CD4-positive, alpha-beta T cell treated with Interleukin-15 for 1 hour (primary cell): ENCODE measurements around the gene PCDHB1.
"Not testable (repeated sequence)": the region's sequence is repeated elsewhere in the genome, so short reads cannot be mapped to it uniquely, and the experiment has no call there.

Experiments used
- DNase-seq: peaks from one replicate; pipeline ENCODE4 v3.0.0-alpha.2; 2020

PCDHB1 gene

DNA sequence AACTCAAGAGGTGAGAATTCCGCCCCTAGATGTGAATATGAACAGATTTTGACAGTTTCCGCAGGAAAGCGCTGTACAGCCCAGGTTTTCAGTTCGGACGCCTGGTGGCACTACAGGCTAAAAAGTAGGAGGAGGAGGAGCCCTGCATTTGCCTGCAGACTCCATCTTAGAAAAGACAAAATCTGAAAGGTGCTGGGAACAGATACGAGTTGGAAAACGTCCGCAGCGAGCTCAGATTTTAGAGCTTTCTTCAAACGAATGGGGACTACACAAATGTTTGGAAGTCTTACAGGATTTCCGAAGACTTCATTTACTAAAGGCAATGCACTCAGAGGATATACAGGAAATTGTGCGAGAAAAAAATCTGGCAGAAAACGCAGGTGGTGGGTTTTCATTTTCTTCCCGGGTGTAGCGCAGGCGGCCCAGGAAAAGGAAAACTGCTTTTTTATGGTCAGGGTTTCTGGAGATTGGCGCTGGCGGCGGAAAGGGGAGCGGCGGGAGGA is 33.4 kb downstream of the PCDHB1 start:
- DNase-seq: peak; percentile 21

GRCh38 chr5:141094481-141095262 is 43.5 kb downstream of the PCDHB1 start, which contains the start of gene PCDHB2:
TSS of gene PCDHB2 (plus strand) at chr5:141094615. CDS start at chr5:141094791, 176 bp downstream.
- no peak for DNase-seq

DNA sequence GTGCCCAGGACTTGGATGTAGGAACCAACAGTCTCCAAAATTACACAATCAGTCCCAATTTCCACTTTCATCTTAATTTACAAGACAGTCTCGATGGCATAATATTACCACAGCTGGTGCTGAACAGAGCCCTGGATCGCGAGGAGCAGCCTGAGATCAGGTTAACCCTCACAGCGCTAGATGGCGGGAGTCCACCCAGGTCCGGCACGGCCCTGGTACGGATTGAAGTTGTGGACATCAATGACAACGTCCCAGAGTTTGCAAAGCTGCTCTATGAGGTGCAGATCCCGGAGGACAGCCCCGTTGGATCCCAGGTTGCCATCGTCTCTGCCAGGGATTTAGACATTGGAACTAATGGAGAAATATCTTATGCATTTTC is 44.1 kb downstream of the PCDHB1 start:
- no peak for DNase-seq

DNA sequence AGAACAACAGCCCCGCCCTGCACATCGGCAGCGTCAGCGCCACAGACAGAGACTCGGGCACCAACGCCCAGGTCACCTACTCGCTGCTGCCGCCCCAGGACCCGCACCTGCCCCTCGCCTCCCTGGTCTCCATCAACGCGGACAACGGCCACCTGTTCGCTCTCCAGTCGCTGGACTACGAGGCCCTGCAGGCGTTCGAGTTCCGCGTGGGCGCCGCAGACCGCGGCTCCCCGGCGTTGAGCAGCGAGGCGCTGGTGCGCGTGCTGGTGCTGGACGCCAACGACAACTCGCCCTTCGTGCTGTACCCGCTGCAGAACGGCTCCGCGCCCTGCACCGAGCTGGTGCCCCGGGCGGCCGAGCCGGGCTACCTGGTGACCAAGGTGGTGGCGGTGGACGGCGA is 45.0 kb downstream of the PCDHB1 start:
- DNase-seq: not testable (repeated sequence)

DNA sequence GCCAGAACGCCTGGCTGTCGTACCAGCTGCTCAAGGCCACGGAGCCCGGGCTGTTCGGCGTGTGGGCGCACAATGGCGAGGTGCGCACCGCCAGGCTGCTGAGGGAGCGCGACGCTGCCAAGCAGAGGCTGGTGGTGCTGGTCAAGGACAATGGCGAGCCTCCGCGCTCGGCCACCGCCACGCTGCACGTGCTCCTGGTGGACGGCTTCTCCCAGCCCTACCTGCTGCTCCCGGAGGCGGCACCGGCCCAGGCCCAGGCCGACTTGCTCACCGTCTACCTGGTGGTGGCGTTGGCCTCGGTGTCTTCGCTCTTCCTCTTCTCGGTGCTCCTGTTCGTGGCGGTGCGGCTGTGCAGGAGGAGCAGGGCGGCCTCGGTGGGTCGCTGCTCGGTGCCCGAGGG is 45.4 kb downstream of the PCDHB1 start:
- DNase-seq: not testable (repeated sequence)

DNA sequence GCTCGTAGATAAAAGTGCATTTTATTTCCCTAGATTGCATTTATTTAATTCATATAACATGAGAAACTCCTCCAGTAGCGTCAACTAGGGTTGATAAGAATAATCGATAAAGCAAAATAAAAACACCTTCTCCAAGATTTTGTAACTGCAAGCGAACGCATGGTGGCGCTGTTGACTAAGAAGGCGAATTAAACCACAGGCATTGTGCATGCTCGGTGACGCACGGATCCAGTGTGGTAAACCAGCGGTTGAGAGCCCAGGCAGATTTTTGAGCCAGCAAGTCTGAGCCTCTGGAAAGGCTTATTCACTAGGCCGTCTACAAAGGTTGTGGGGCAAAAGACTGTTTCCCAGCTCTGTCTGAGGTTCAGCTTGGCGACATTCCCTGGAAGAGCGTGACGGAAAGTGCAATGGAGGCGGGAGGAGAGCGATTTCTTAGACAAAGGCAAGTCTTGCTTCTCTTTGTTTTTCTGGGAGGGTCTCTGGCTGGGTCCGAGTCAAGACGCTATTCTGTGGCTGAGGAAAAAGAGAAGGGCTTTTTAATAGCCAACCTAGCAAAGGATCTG is 49.1 kb downstream of the PCDHB1 start, which contains the start of gene PCDHB3:
TSS of gene PCDHB3 (plus strand) at position 231 of the 563 bp plus-strand sequence. CDS start at position 408, 177 bp downstream.
- no peak for DNase-seq

DNA sequence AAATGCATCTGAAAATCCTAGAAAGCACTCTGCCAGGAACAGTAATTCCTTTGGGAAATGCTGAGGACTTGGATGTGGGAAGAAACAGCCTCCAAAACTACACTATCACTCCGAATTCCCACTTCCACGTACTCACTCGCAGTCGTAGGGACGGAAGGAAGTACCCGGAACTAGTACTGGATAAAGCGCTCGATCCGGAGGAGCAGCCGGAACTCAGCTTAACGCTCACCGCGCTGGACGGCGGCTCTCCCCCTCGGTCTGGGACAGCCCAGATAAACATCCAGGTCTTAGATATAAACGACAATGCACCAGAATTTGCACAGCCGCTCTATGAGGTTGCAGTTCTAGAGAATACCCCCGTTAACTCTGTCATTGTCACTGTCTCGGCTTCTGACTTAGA is 49.9 kb downstream of the PCDHB1 start:
- DNase-seq: no peak

DNA sequence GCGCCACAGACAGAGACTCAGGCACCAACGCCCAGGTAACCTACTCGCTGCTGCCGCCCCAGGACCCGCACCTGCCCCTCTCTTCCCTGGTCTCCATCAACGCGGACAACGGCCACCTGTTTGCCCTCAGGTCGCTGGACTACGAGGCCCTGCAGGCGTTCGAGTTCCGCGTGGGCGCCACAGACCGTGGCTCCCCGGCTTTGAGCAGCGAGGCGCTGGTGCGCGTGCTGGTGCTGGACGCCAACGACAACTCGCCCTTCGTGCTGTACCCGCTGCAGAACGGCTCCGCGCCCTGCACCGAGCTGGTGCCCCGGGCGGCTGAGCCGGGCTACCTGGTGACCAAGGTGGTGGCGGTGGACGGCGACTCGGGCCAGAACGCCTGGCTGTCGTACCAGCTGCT is 50.9 kb downstream of the PCDHB1 start:
- DNase-seq: not testable (repeated sequence)

- not testable (repeated sequence) for DNase-seq
These were observed 51.3 kb downstream of the PCDHB1 start for GRCh38 chr5:141102471-141102870.

GRCh38 chr5:141105350-141105749 is 54.2 kb downstream of the PCDHB1 start:
- no peak for DNase-seq
